Measurements from ENCODE around the gene LLPH.

The LLPH gene

GRCh38 chr12:66141299-66141698 lies 10.7 kb upstream of the LLPH start:
- DNase-seq: no peak

DNA sequence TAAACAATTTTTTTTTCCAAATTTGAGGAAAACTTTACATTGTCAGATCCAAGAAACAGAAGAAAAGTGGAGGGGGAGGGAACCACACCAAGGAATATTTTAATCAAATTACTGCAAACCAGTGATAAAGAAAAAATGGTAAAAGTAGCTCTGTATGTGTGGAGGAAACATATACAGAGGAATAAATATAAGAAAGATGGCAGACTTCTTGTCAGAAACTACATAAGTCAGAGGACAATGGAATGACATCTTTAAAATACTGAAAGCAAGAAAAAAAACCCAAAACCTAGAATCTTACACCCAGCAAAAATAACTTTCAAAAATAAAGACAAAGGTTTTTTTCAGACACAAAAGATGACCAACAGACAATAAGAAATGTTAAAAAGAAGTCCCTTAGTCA lies 10.2 kb upstream of the LLPH start:
- DNase-seq: no peak

- DNase-seq: no peak
These were observed 8.8 kb upstream of the LLPH start for GRCh38 chr12:66139328-66139727.

DNA sequence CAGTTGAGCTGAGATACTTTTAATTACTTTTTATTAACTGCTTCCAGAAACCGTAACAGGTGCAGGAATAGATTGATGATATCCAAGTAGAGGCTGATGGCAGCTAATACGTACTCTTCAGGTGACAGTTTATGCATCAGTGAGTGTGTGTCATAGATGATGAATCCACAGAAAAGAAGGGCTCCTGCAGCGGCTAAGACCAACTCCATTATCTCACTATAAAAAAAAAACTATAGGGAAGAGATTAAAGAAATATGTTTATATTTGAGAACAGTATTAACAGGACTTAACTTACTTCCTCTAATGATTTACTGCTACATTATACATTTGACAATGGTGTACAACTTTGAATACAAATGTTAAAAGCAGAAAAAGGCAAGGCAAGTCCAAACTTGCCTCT lies 7.4 kb upstream of the LLPH start:
- DNase-seq: no peak

DNA sequence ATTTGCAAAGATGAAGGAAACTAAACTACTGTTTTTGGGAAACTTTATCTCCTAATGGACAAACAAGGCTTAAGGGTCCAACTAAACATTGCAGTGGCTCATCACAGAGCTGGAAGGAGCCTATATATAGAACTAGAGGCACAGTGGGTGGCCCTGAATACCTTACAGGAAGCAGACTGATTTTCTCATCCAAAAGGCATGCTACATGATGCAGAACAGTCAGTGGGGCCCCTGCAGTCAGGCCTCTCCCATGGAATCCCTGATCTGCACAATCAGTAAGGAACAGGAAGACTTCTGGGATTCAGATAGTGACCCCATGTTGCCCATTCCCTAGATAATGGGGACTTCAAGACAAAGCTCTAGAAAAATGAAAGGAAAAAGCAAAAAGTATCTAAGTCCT lies 1.9 kb upstream of the LLPH start:
- no peak for DNase-seq

GRCh38 chr12:66131067-66131688 lies 628 bp upstream of the LLPH start:
- DNase-seq: no peak

GRCh38 chr12:66129934-66130266 lies 650 bp downstream of the LLPH start:
- DNase-seq: no peak

DNA sequence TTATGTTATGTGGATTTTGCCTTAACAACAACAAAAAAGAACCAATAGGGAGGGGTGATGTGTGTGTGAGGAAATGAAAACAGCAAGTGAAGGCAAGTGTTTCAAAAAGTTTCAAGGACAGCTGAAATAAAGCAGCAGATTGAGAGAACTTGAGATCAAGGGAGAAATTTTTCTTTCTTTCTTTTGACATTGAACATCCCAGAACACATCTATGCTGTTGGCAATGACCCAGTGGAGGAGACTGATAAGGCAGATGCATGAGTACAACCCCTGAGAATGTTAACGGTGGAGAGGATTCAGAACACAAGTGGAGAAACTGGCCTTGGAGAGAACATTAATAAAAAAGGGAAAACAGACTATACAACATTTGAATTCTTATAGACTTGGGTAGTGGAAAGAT lies 2.9 kb downstream of the LLPH start:
- no peak for DNase-seq

DNA sequence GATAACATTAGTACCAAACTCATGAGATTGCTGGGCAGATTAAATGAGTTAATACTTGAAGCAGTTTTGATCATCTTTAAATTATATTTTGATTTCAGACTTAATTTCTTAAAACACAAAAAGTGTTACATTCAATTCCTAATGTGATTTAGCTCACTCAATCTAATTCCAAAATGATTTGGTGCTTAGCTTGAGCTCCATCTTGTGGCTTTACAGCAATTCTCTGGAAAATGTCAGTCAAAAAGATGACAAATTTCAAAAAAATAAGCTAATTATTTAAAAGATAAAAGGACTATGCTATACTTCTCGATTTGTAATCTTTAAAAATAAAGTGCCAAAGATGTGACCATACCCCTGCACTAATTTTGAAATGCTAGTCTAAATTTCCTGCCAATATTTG lies 10.1 kb downstream of the LLPH start:
- no peak for DNase-seq

GRCh38 chr12:66119870-66120241 lies 10.7 kb downstream of the LLPH start:
- DNase-seq: no peak

GRCh38 chr12:66119229-66119869 lies 11.2 kb downstream of the LLPH start:
- DNase-seq: no peak

- no peak for DNase-seq
These were observed 12.2 kb downstream of the LLPH start for GRCh38 chr12:66118240-66118891.

- no peak for DNase-seq
These were observed 13.3 kb downstream of the LLPH start for GRCh38 chr12:66117242-66117641.

DNA sequence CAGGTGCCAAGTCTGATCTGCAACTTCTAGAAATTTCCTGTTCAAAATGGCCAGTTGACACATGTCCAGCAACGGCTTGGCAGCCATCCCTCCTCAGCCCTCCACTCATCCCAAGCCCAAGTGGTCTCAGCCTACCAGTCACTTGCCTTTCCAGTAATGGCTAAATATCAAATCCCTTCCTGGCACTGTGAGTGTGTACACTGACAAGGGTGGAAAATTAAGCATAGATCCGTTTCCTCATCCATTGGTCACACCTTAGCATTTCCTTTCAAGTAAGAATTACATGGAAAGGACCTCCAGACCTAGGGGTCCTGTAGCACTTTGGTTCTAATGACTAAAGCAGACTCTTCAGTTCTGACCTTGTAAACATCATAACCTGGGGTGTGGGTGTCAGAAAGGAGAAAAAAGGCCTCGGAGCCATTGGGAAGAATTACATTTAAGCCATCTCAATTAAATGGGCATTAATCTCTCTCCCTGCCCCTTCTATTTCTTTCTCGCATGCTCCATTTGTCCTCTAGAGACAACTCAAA lies 15.4 kb downstream of the LLPH start:
- no peak for DNase-seq

GRCh38 chr12:66113471-66113870 lies 17.1 kb downstream of the LLPH start:
- no peak for DNase-seq

DNA sequence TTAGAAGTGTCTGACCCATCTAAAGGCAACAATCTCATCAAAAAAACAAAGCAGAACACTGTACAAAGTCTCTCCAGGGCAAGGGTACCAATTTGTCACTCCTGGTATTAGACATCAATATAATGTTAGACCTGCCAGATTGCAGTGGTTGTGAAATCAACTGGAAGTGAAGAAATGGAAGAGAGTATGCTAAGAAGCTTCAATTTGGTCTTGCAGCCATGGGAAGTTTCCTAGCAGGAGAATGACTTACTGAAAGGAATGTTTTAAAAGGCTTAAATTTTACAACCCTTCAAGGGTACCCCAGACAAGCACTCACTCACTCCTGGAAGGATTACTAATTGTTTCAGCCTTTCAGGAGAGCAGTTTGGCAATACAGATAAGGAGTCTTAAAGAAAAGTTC lies 18.9 kb downstream of the LLPH start:
- DNase-seq: no peak

- no peak for DNase-seq
These were observed 21.5 kb downstream of the LLPH start for GRCh38 chr12:66109056-66109455.

DNA sequence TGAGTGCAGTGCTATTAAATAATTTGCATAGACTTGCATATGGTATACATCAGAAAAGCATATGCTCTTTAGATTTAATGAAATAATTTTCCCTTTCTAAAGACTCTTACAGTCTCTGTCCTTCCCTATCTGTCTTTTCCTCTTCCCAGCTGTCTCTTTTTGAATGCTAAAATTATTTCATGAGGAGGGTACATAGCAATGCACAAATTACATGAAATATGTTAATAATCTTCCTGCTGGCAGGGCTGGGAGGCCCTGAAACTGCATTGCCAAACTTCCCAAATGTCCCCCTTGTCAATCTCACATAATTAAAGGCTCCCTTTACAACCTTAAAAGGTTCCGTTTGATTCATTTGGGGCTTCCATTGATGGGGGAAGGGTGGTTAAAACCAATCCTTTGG lies 22.2 kb downstream of the LLPH start:
- no peak for DNase-seq

- DNase-seq: peak; percentile 84
These were observed 23.1 kb downstream of the LLPH start for GRCh38 chr12:66107451-66107915.

DNA sequence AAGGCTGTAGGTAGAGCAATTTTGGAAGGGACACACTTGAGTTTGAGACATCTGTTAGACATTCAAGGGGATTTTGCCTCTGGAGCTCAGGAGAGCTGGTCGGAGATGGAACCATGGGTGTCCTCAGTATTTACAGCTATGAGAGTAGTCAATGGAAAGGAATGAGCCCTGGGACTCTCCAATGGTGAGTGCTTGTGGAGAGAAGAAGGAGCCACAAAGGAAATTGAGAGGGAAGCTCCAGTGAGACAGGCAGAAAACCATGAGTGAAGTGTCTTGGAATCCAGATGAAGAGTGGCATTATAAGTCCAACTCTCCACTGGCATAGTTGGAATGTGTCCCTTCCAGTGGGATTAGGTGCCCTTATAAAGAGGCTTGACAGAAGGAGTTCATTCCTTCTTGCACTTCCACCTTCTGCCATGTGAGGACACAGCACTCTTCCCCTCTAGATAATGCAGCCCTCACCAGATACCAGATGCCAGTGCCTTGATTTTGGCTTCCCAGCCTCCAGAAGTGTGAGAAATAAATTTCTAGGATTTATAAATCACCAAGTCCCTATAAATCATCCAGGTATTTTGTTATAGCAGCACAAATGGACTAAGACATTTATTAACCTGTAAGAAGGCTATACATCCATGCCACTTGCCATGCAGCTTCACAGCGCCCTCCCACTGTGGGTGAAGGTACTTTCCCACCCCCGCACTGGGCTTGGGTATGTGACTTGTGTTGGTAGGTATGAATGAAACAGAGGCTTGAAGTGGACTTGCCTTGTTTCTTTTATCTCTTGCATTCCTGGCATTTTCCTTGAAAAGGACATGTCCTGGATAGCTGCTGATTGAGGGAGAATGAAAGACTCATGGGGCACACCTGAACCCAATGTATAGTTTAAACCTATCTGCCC lies 27.3 kb downstream of the LLPH start:
- DNase-seq: no peak

DNA sequence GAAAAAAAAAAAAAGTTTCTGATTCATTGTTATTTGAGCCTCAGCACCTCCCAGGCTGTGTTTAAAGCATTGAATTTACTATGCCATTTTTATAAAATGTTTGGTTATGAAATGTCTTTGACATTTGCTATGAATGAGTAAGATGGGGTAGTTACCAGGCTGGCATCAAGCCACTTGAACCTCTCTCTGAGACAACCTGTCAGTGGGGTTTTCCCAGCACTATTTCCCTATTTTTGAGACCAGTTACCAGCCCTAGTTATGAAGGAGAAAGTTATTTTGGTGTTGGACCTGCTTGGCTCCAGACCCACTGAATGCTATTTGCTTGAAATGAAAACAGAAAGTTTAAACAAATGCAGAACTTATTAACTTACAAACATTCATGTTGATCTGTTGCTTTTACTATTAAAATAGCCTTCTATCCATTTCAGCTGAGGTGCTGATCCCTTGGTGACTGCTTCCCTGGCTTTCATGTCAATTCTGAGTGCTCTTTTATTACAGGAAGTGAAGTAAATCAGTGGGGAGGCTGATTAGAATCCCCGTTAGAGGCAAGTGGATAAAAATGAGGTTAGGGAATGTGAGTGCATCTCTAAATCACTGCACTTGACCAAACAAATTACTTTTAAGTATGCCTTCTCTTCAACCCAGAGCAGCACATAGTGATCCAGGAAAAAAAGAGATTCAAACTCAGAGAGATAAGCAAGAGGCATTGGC lies 37.8 kb downstream of the LLPH start:
- DNase-seq: no peak

DNA sequence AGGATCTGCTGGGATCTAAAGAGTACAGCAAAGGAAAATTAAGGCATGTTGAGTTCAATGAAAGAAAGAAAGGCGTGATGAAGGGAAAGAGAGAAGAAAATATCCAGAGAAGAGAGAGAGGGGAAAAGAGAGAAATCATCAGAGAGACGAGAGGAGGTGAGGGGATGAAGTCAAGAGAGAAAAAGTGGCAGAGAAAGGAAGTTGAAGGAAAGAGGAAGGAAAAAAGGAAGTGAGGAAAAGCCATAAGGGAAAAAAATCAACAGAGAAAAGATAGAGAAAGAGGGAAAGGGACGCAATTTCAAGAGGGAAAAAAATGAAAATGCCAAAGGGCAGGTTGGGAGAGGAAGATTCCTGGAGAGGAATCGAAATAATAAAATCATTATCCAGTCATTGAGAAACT lies 40.4 kb downstream of the LLPH start:
- DNase-seq: no peak
